ENCODE data around the gene ENGASE.

DNA sequence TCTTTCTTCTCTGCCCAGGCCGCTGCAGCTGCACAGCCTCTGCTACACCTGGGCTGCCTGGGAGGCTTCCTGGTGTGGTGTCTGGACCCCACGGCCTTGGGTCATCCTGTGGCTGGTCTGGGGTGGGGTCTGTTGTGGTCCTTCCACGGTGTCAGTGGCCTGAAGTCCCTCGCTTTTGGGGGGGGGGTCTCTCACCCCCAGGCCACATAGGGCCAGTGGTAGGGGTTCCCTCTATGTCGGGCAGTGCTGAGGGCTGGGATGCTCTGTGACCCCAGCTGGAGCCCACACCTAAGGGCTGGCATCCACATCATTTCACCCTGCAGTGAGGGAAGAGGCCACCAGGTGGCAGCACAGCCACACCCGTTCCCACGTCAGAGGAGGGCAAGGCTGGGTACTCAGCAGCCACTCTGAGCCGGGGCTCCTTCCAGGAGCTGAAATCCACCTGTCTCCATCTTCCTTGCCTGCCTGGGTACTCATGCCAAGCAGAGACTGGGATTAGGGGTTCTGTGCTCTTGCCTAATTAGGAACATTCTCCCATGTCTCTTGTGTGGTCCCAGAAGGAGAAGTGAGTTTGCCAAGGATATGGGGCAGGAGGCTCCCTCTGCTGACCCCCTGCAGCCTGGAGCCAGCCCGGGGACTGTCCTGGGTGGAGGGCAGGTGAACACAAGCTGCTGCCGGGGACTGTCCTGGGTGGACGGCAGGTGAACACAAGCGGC is 13.0 kb downstream of the ENGASE start:
- TF ChIP-seq, protein P1, sequence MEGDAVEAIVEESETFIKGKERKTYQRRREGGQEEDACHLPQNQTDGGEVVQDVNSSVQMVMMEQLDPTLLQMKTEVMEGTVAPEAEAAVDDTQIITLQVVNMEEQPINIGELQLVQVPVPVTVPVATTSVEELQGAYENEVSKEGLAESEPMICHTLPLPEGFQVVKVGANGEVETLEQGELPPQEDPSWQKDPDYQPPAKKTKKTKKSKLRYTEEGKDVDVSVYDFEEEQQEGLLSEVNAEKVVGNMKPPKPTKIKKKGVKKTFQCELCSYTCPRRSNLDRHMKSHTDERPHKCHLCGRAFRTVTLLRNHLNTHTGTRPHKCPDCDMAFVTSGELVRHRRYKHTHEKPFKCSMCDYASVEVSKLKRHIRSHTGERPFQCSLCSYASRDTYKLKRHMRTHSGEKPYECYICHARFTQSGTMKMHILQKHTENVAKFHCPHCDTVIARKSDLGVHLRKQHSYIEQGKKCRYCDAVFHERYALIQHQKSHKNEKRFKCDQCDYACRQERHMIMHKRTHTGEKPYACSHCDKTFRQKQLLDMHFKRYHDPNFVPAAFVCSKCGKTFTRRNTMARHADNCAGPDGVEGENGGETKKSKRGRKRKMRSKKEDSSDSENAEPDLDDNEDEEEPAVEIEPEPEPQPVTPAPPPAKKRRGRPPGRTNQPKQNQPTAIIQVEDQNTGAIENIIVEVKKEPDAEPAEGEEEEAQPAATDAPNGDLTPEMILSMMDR (IDR thresholded peaks at IDR 0.05): peak; percentile 78 to 90 (median 84)
- no peak for TF ChIP-seq POLR2A (IDR thresholded peaks at IDR 0.05)

Data from Peyer's patch (tissue), 4 donors.